Stomach (tissue), 9 donors: ENCODE measurements around the gene ADM2. TPM values are rescaled to one million over a fixed set of nuclear protein-coding genes. Genes with fewer than 3 reads are reported as not detected.

ENCODE experiments used
- DNase-seq, 2 donors: peaks; one replicate each; pipeline versions ENCODE4 v3.0.0 to v3.0.0-alpha.2; 2013 to 2019
- H3K27ac ChIP-seq, 5 donors: fragments of 200-600 bp in 4 of 5; sonication (generic) in 4 of 5; one replicate each; pipeline ENCODE4 v1.5.1; 2013 to 2019; ENCODE audit warnings: mild to moderate bottlenecking in 1 of 5, moderate library complexity in 1 of 5
- H3K27me3 ChIP-seq, 3 donors: fragments of 200-600 bp; sonication (generic); one replicate each; pipeline ENCODE4 v1.5.1; 2017 to 2019; ENCODE audit warnings: mixed run types in 1 of 3
- H3K36me3 ChIP-seq, 4 donors: fragments of 200-600 bp; sonication (generic); 1 replicate in 3 of 4; 2 replicates in 1 of 4; pipeline ENCODE4 v1.5.1; 2016 to 2019
- H3K4me1 ChIP-seq, 4 donors: fragments of 200-600 bp; sonication (generic); one replicate each; pipeline ENCODE4 v1.5.1; 2016 to 2019
- H3K4me3 ChIP-seq, 4 donors: fragments of 200-600 bp; sonication (generic) in 3 of 4; one replicate each; pipeline ENCODE4 v1.5.1; 2016 to 2019; ENCODE audit warnings: mild to moderate bottlenecking in 1 of 4
- H3K9me3 ChIP-seq, 4 donors: fragments of 200-600 bp; sonication (generic); one replicate each; pipeline ENCODE4 v1.5.1; 2016 to 2019
- CTCF ChIP-seq, 7 experiments: fragments of 450-650 bp in 4 of 7; fragments of 200-600 bp in 3 of 7; sonication (generic) in 3 of 7; IDR thresholded peaks; one replicate each; pipeline ENCODE4 v1.5.1; 2016 to 2019; ENCODE audit warnings: antibody characterized with exemption in 7 of 7, control low read depth in 2 of 7, mild to moderate bottlenecking in 1 of 7
- EP300 ChIP-seq: sonication (generic); formaldehyde crosslinking; IDR thresholded peaks from one replicate; pipeline ENCODE4 v1.6.1; 2017; ENCODE audit warnings: antibody characterized with exemption
- POLR2A ChIP-seq, 4 donors: fragments of 450-650 bp; IDR thresholded peaks; one replicate each; pipeline ENCODE4 v1.6.1; 2016; ENCODE audit warnings: antibody characterized with exemption in 4 of 4, control low read depth in 2 of 4, mild to moderate bottlenecking in 1 of 4, moderate library complexity in 1 of 4
- POLR2AphosphoS5 ChIP-seq, 3 donors: sonication (generic); formaldehyde crosslinking; IDR thresholded peaks; one replicate each; pipeline ENCODE4 v1.6.1; 2016; ENCODE audit warnings: antibody characterized with exemption in 3 of 3
- WGBS, 5 donors: extraction: QIAGEN DNeasy Blood & Tissue Kit in 3 of 5; methylation state at CpG; one replicate each; pipeline versions ENCODE4 v1.1.5 to v1.1.7; 2013 to 2018; 5-methylcytosine and 5-hydroxymethylcytosine counted together
- intact Hi-C: fragments of 100-400 bp; cut with DNase I; formaldehyde crosslinking; loops from one replicate; pipeline ENCODE4 v1.15.1; 2023; ENCODE audit warnings: low total_unique reads
- polyA plus RNA-seq, 3 donors: library from polyadenylated mRNA; stranded (reverse); fragments of 200-250 nt; gene quantifications; one replicate each; pipeline ENCODE4 v1.2.3, GENCODE V29; 2013
- total RNA-seq, 5 donors: library from RNA; depleted of rRNA; stranded (reverse); fragments of >200 nt; gene quantifications; one replicate each; pipeline versions ENCODE4 v1.1.0 to v1.2.3, GENCODE V29; 2014 to 2016
- donor health status: healthy with polysubstance abuse.
- donor health status: Bipolar disorder and iron deficiency.
- donor health status: healthy.

Gene ADM2
- total and polyA plus RNA-seq, 8 donors = 0.37 to 3.7 (median 1.5) TPM; not detected in 3

- Histone ChIP-seq H3K36me3 (peaks cover 28 to 69% (median 58%) of the 10 kb centered on the region in 4 donors), H3K27ac (no peak overlapping the region), H3K4me3 (no peak overlapping the region), H3K9me3 (no peaks in the 10 kb centered on the region), H3K27me3 (no peaks in the 10 kb centered on the region), H3K4me1 (peaks cover 0 to 6% (median 2%) of the 10 kb centered on the region in 4 donors)
- WGBS, 5 donors = 84 to 91% (median 88%) methylated on average over 6 to 8 of the region's 8 CpGs
- TF ChIP-seq EP300 (no peak), POLR2A (IDR thresholded peaks at IDR 0.05) (no peak), CTCF (IDR thresholded peaks at IDR 0.05) (no peak), POLR2AphosphoS5 (IDR thresholded peaks at IDR 0.05) (no peak)
- DNase-seq = no peak
- intact Hi-C loops = no loop called here
Observed at GRCh38 chr22:50516068-50516467, 34.7 kb downstream of the ADM2 start.

GRCh38 chr22:50516891-50517290, 35.5 kb downstream of the ADM2 start:
- intact Hi-C loops = no loop called here
- TF ChIP-seq CTCF (IDR thresholded peaks at IDR 0.05) = no peak
- no peak for TF ChIP-seq POLR2AphosphoS5 (IDR thresholded peaks at IDR 0.05)
- TF ChIP-seq POLR2A (IDR thresholded peaks at IDR 0.05) = no peak
- no peak for TF ChIP-seq EP300
- no peaks in the 10 kb centered on the region for H3K27me3 ChIP-seq
- peaks cover 32 to 72% (median 65%) of the 10 kb centered on the region in 4 donors for H3K36me3 ChIP-seq
- no peak overlapping the region for H3K27ac ChIP-seq
- 83 to 88% (median 85%) methylated on average over 15 to 16 of the region's 16 CpGs for WGBS, 5 donors
- no peak for DNase-seq
- H3K9me3 ChIP-seq = no peaks in the 10 kb centered on the region
- peaks cover 0 to 4% (median 2%) of the 10 kb centered on the region in 4 donors for H3K4me1 ChIP-seq
- no peak overlapping the region for H3K4me3 ChIP-seq

- Histone ChIP-seq H3K27me3 (no peaks in the 10 kb centered on the region), H3K27ac (no peak overlapping the region), H3K9me3 (no peaks in the 10 kb centered on the region), H3K36me3 (peaks cover 39 to 76% (median 70%) of the 10 kb centered on the region in 4 donors), H3K4me3 (no peak overlapping the region), H3K4me1 (peaks cover 0 to 4% (median 0%) of the 10 kb centered on the region in 4 donors)
- TF ChIP-seq POLR2AphosphoS5 (IDR thresholded peaks at IDR 0.05) = no peak
- no peak for TF ChIP-seq EP300
- no peak for TF ChIP-seq POLR2A (IDR thresholded peaks at IDR 0.05)
- no peak for TF ChIP-seq CTCF (IDR thresholded peaks at IDR 0.05)
- intact Hi-C loops = no loop called here
- WGBS, 5 donors = 77 to 89% (median 82%) methylated on average over 11 to 20 of the region's 20 CpGs
- no peak for DNase-seq
Observed at GRCh38 chr22:50517495-50518260, 36.3 kb downstream of the ADM2 start.

GRCh38 chr22:50518606-50519005, 37.3 kb downstream of the ADM2 start:
- no peak for DNase-seq
- H3K4me3 ChIP-seq = no peak overlapping the region
- intact Hi-C loops = no loop called here
- WGBS, 5 donors = 93 to 97% (median 94%) methylated on average over 6 to 7 of the region's 7 CpGs
- H3K36me3 ChIP-seq = peaks cover 49 to 86% (median 79%) of the 10 kb centered on the region in 4 donors
- no peak for TF ChIP-seq EP300
- TF ChIP-seq POLR2A (IDR thresholded peaks at IDR 0.05) = no peak
- no peak for TF ChIP-seq CTCF (IDR thresholded peaks at IDR 0.05)
- TF ChIP-seq POLR2AphosphoS5 (IDR thresholded peaks at IDR 0.05) = no peak
- H3K27ac ChIP-seq = no peak overlapping the region
- no peaks in the 10 kb centered on the region for H3K9me3 ChIP-seq
- peaks cover 0 to 10% (median 6%) of the 10 kb centered on the region in 4 donors for H3K4me1 ChIP-seq
- H3K27me3 ChIP-seq = no peaks in the 10 kb centered on the region
